ENCODE results near the gene RRAD.

RRAD gene

GRCh38 chr16:66934138-66934838, 9.0 kb upstream of the RRAD start, which contains the start of gene CIAO2B:
Gene CIAO2B (minus strand): TSS chr16:66934402. CDS start chr16:66934364, 38 bp downstream.
- DNase-seq (ENCODE audit: low spot score) = peak; percentile 92

DNA sequence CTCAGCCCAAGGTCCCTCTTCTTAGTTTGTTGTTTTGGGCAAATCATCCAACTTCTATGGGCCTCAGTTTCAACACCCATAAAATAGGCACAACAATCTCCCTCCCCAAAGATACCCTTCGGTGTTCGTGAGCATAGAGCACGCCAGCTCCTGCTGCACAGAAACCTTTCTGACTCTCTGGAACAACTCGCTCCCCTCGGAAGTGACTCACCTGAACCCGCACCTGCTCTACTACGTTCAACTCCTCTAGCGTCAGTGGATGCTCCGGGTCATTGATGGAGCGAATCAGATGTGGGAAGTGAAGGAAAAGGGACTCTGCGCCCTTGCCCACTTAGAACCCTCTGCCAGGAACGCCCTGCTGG, 8.4 kb upstream of the RRAD start:
- DNase-seq (ENCODE audit: low spot score) = no peak

- no peak for DNase-seq (ENCODE audit: low spot score)
Observed at GRCh38 chr16:66932076-66932475, 6.7 kb upstream of the RRAD start.

DNA sequence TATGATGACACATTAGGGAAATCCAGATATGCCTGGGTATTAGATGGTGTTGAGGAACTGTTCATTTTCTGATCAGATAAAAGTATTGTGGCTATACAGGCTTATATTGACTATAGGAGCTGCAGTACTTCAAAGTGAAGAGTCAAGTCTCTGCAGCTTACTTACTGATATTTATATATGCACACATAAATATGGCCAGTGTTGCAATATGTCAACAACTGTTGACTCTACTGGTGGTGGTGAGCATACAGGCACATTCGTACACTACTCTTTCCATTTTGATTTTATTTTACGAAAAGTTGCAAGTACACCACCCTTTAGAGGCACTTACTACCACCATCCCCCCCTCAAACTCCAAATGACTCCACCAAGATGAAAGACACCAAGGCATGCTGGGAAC, 6.3 kb upstream of the RRAD start:
- DNase-seq (ENCODE audit: low spot score) = no peak

DNA sequence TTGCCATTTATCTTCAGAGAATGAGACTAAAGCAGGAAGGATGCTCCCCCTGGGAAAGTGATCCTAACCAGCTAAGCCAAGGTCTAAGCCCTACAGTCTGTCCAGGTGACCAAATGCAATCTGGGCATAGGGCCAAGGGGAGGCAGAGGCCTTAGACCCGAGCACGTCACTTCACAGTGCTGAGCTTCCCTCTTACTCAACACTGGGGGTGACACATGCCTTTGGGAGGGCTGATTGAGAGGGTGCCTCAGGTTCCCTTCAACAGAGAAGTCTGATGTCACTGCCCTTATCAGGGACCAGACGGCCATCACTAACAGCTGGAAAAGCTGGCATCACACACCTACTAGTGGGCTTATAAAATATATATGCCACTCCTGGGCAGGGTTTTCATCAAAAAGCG, 4.9 kb upstream of the RRAD start:
- peak; percentile 17 for DNase-seq (ENCODE audit: low spot score)

DNA sequence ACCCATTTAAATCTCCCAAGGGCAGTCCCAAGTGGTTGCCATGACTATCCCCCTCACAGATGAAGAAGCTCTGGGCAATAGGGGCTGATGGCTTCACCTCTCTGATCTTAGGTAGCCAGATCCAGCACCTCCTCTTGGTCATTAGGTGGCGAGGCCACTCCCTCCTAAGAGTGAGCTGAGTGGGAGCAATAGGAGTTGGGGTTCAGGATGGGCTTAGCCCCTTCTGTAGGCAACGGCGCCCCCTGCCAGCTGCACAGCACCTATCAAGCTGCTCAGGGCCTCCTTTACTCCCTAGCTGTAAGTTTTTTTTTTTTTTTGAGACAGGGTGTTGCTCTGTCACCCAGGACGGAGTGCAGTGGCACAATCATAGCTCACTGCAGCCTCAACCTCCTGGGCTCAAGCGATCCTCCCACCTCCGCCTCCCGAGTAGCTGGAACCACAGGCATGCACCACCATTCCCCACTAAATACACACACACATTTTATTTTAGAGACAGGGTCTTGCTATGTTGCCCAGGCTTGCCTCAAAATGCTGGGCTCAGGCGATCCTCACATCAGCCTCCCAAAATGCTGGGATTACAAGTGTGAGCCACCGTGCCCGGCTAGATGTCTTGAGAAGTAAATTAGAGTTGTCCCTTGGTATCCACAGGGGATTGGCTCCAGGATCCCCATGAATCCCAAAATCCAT, 3.5 kb upstream of the RRAD start:
- no peak for DNase-seq (ENCODE audit: low spot score)

- no peak for DNase-seq (ENCODE audit: low spot score)
Observed at GRCh38 chr16:66927918-66928649, 2.7 kb upstream of the RRAD start.

DNA sequence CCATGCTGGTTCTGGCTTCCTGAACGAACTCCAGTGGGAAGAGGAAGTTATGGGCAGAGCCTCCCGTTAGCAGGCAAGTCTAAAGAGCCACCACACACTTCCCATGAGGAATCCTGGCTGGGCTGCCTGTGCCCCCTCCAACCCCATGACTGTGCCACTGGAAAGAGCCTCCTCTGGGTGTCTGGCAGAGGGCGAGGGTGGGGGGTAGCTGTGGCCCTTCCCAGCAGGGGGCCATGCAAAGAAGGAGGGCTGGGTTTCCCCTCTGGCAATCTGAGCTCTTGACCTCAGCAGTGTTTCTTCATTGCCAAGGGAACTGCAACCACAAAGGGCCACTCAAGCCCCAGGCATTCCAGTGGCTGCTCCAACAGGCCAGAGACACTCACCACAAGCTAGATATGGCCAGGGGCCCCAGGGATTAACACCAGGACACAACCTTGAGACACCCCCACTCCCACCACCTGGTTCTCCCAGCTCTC, 1.7 kb upstream of the RRAD start:
- DNase-seq (ENCODE audit: low spot score) = peak; percentile 92

- DNase-seq (ENCODE audit: low spot score) = no peak
Observed at GRCh38 chr16:66926171-66926947, 1.0 kb upstream of the RRAD start.

- DNase-seq (ENCODE audit: low spot score) = peak; percentile 57
Observed at GRCh38 chr16:66924527-66925321, 611 bp downstream of the RRAD start.

DNA sequence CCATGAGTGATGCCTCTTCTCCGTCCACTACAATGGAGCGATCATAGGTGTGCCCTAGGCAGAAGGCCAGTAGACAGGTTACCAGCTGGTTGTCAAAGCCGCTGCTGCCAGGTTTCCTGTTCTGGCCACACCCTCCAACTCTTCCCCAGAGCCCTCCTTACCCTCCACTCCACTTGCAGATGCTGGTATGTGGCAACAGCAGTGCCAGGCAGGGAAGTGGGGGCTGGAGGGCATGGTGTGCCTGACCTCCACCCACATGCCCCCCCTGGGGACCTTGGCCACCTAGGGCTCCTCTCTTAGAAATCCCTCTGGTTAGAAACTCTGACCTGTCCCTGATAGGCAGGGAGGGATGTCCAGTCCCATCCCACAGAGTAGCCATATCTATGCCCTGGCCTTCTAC, 1.5 kb downstream of the RRAD start:
- DNase-seq (ENCODE audit: low spot score) = no peak

DNA sequence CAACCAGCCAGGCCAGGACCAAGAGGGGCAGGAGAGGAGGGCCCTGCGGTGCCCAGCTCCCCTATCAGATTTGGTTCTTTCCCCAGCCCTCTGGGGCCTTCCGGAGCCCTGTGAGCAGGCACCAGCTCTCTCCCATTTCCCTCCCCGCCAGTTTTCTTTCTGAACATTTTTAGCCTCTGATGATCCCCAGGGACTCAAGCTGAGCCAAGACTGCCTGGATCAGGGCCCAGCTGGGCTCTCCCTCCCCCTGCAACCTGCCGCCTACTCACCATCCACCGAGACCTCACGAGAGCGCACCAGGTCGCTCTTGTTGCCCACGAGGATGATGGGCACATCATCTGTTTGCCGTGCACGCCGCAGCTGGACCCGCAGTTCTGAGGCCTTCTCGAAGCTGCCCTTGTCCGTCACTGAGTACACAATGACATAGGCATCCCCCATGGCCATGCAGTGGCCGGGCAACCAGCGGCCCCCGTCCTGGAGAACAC, 2.0 kb downstream of the RRAD start:
- no peak for DNase-seq (ENCODE audit: low spot score)

GRCh38 chr16:66921729-66922450, 3.4 kb downstream of the RRAD start:
- no peak for DNase-seq (ENCODE audit: low spot score)

DNA sequence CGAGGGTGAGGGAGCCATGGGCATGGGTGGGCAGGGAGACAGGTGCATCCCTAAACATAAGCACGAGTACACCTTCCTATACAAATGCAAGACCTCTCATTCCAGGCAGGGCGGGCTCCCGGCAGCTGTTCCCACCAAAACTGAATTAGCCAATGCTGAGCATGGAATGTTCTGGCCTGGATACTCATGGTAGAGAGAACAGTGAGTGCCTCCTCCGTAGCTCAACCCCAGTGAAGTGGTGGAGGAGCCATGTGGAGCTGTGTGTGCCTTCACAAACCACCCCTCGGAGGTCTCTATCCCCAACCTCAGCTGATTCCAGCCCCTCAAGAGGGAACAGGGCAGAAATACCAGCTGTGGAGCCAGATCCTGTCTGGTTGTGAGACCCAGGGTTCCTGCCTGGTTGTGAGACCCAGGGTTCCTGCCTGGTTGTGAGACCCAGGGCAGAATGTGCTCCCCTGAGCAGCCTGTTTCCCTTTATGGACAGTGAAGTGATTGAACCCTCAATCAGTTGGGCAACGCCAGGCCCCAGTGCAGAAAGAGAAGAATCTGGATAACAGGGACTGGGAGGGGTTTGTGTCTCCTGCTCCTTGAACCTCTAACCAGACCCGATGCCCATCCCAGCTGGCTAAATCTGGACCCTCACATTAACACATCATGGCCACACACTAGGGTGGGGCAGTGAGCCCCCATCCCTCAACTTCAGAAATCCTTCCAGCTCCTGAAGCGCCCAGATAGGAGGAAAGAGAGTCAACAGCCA, 4.2 kb downstream of the RRAD start:
- DNase-seq (ENCODE audit: low spot score) = no peak

- DNase-seq (ENCODE audit: low spot score) = no peak
Observed at GRCh38 chr16:66920299-66920590, 5.1 kb downstream of the RRAD start.

DNA sequence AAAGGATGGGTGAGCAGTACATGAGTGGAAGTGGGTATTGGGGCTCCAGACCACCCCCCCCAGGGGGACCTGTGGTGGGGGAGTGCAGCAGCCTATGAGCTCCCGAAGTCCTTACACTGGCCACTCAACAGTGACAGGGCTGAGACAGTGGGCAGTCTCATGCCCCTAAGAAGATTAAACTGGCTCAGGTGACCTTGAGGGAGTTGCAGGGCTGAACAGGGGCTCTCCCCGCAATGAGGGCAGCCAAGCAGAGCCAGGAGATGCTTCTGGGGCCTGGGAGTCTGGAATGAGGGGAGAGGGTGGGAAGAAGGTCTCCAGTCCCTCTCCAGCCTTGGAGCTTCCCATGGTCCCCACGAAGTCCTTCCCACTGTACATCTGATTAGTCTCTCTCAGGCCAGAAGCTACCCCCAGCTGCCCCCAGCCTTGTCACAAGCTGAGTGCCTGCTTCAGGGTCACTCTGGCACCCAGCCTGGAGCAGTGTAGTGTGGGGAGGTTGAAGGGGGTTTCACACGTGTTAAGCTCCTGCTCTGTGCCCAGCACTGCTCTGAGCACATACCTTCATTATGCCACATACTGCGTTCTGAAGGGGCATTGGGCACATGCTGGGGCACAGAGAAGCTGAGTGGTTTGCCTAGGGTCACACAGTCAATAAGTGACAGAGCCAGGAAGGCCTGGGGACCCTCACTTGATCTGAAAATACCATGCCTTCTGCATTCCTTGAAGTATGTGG, 5.6 kb downstream of the RRAD start:
- DNase-seq (ENCODE audit: low spot score) = no peak

DNA sequence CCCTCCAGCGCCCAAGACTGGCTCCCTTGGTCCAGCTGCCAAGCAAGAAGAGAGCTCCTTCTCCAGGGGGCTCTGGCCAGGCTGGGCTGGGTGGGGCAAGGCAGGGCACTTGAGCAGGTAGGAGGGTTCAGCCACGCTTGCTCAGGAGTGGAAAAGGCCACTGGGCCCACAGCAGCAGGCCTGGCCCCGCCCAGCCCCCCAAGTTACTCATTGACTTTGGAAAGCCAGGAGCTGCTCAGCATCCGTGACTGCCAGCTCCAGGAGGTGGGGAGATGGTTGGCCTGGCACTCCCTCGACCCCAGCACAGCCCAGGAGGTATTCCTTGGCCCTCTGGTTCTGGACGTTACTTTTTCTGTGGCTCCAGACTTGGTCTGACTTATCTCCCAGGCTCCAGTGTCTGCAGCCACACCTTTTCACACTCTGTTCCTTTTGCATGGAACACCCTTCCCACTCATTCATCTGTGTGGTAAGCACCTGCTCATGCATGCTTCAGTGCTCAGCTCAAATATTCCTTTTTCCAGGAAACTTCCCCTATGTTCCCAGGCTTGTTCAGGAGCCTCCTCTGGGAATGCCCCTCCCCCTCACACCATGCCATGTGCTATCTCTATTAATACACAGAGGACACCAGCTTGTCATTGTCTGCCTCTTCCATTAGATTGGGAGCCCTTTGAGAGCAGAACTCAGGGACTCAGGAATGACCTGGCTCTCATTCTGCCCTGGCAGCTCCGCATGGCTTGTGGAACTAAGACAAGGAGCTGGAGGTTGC, 6.3 kb downstream of the RRAD start, which contains the start of gene CDH16:
Gene CDH16, minus strand, starts transcription at position 83 of the 766 bp plus-strand sequence. CDS start 820 bp downstream, outside the sequence.
- no peak for DNase-seq (ENCODE audit: low spot score)

DNA sequence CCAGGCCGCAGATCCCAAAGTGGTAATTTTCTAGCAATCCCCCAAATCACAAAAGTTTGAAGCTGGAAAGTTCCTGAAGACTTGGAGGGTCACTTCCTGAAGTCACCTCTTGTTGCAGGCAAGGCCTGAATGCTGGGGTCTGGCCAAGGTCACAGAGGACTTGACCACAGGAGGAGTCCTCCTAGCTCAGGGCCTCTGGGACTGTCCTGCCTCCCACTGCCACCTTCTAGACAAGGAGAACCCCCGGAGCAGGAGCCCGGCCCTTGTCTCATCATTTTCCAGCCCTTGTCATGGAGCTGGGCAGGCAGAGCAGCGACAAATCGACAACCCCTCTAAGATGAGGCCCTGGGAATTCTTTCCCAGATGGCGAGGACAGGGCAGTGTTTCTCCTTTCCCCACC, 7.0 kb downstream of the RRAD start:
- DNase-seq (ENCODE audit: low spot score) = no peak

Measured in AG08395 (cell line).